Karpas-422 (cell line): ENCODE measurements around the gene FREM2. TPM values are rescaled to one million over a fixed set of nuclear protein-coding genes. Genes with fewer than 3 reads are reported as not detected.

Experiments
- small RNA-seq: library from RNA; depleted of rRNA; stranded (forward); fragments of <200 nt; gene quantifications from one replicate; pipeline ENCODE3, GENCODE V24; 2014
- total RNA-seq: library from RNA; depleted of rRNA; stranded (reverse); fragments of >200 nt; shearing (Covaris generic); gene quantifications from 2 replicates; pipeline ENCODE4 v1.2.3, GENCODE V29; 2014; ENCODE audit warnings: low replicate concordance

The FREM2 gene
- total RNA-seq, 1 experiment from 2014 or later = not detected

Small RNA genes lying within 50 kb of the gene (small RNA-seq; reads per million reads assigned to genes)
- gene PLA2G12AP2 (not detected), gene RNU6-56P (not detected)
